WI38 (cell line): ENCODE measurements around the gene EPGN.

Experiments
- H3K4me3 ChIP-seq: 2 replicates; pipeline ENCODE4 v1.5.1; 2011; ENCODE audit warnings: low read depth, mild to moderate bottlenecking, control low read depth, low read length
- TF ChIP-seq, protein P1 (sequence below): IDR thresholded peaks from 2 replicates; pipeline ENCODE4 v1.5.1; 2012; ENCODE audit warnings: low read depth, mild to moderate bottlenecking, control low read depth, low read length

The EPGN gene

GRCh38 chr4:74324262-74324661, 16.0 kb downstream of the EPGN start:
- TF ChIP-seq, protein P1, sequence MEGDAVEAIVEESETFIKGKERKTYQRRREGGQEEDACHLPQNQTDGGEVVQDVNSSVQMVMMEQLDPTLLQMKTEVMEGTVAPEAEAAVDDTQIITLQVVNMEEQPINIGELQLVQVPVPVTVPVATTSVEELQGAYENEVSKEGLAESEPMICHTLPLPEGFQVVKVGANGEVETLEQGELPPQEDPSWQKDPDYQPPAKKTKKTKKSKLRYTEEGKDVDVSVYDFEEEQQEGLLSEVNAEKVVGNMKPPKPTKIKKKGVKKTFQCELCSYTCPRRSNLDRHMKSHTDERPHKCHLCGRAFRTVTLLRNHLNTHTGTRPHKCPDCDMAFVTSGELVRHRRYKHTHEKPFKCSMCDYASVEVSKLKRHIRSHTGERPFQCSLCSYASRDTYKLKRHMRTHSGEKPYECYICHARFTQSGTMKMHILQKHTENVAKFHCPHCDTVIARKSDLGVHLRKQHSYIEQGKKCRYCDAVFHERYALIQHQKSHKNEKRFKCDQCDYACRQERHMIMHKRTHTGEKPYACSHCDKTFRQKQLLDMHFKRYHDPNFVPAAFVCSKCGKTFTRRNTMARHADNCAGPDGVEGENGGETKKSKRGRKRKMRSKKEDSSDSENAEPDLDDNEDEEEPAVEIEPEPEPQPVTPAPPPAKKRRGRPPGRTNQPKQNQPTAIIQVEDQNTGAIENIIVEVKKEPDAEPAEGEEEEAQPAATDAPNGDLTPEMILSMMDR = no peak
- H3K4me3 ChIP-seq = no peak overlapping the region

GRCh38 chr4:74325886-74326285, 17.6 kb downstream of the EPGN start:
- no peak overlapping the region for H3K4me3 ChIP-seq

DNA sequence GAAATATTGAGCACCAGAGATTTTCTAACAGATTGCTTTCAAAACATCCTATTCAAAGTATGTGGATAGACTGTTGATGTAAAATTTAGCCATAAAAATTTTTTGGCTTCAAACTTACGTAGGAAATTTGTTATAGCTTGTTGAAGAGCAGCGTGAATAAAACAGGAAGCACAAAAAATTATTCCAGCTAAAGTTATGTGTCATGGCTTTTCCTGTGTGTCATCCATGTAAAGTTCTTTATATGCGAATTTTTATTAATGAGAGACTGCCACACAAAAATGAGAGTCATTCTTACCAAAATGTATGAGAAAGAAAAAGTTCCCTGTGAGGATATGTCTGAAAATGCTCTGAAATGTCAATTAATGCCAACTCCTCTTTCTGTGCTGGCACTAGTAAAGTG, 19.5 kb downstream of the EPGN start:
- H3K4me3 ChIP-seq = no peak overlapping the region
- TF ChIP-seq, protein P1 = no peak

More at GRCh38 chr4:74325886-74326285, 17.6 kb downstream of the EPGN start:
- TF ChIP-seq, protein P1 = no peak

DNA sequence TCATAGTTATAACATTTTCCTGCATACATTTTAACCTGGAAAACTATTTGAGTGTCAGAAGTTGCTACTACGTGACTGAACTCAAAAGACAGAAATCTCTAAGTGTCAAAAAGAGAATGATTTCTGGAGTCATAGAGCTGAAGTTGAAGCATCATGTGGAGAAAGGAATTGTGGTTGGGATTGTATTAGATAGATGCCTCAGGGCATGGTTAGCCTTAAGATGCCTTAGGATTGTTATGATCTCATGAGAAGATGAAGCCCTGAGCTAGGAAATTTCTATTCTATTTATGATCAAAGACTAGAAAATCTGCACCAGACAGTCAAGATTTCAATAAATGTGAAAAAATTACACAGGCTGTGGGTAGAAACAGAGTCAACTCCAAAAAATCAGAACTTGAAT, 20.2 kb downstream of the EPGN start:
- no peak overlapping the region for H3K4me3 ChIP-seq
- TF ChIP-seq, protein P1 = no peak

GRCh38 chr4:74329307-74329706, 21.0 kb downstream of the EPGN start:
- no peak overlapping the region for H3K4me3 ChIP-seq
- TF ChIP-seq, protein P1 = no peak

DNA sequence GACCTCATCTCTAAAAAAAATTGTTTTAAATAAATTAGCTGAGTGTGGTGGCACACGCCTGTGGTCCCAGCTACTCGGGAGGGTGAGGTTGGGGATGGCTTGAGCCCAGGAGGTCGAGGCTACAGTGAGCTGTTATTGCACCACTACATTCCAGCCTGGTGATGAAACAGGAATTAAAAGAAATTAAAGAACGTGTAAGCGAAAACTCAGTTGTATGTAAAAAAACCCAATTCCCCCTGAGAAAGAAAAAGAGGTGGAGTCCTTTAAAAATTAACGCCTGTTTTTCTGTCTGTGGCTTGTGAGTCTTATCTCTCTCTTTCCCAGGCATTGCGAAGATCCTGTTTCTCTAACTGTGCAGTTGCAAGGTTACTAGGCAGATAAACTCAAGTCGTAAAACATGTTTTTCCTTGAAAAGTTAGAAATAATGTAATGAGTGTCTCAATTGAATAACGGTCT, 22.1 kb downstream of the EPGN start:
- no peak overlapping the region for H3K4me3 ChIP-seq
- TF ChIP-seq, protein P1 = no peak

- no peak overlapping the region for H3K4me3 ChIP-seq
- TF ChIP-seq, protein P1 = no peak
Measured at GRCh38 chr4:74331252-74331651, 23.0 kb downstream of the EPGN start.
